NCI-H345 treated with DMSO at 0.1 percent for 48 hours (cell line): ENCODE measurements around the gene OOSP4B.
"Not testable (repeated sequence)": the region's sequence is repeated elsewhere in the genome, so short reads cannot be mapped to it uniquely, and the experiment has no call there.

Experiments used
- DNase-seq: peaks from one replicate; lab custom pipeline; 2025; ENCODE audit not compliant: unreplicated experiment; lab: John Stamatoyannopoulos, UW

Gene OOSP4B

DNA sequence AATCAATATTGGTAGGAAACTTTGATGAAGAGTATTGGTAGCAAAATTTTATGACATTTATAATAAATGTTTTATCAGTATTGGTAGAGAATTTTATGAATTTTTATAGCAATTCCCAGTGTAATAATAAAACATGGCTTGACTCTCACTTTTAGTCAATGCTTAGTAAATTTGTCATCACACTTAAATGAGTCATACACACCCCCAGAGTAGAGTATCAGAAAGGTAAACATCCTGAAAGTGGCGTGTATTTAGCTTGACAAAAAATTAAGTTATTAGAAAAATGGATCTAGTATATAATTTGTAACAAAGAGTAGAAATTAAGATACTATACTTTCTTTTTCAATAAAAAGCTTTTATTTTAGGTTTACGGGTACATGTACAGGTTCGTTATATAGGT, 42.1 kb downstream of the OOSP4B start:
- DNase-seq = no peak

DNA sequence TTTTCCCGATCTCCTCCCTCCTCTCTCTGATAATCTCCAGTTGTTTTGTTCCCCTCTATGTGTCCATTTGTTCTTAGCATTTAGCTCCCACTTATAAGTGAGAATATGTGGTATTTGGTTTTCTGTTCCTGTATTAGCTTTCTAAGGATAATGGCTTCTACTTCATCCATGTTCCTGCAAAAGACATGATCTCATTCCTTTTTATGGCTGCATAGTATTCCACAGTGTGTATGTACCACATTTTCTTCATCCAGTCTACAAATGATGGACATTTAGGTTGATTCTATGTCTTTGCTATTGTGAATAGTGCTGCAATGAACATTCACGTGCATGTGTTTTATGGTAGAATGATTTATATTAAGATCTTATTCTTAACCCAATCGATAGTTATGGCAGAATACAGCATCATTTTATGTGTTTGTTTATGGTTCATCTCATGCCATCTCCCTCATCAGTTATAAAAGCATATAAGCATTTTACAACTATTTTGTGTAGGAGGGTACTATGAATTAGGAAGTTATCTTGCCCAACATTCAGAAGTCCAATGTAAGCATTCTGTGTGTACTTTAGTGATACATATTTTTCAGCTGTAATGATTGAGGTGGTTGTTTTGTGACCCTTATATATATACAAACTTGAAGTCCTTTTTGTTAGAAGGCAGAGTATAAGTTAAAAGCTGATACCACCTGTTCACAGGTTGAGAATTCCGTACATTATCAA, 42.7 kb downstream of the OOSP4B start:
- DNase-seq = no peak

DNA sequence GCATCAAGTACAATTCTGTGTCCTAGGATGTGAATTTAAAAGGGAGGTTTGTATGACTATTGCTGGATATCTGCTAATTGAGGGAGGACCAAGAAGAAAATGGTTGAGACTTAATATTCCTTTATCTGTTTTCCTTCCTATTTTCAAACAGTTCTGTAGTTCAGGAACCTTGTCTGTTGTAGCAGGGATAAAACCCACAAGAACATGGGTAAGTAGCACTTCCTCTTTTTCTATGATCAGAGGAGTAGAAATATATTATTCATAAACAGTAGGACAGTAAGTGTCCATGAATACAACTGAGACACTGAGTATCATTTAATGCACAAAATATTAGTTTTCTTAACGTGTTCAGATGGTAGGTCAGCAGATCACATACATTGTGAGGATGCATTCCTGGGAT, 47.1 kb downstream of the OOSP4B start:
- DNase-seq = no peak

DNA sequence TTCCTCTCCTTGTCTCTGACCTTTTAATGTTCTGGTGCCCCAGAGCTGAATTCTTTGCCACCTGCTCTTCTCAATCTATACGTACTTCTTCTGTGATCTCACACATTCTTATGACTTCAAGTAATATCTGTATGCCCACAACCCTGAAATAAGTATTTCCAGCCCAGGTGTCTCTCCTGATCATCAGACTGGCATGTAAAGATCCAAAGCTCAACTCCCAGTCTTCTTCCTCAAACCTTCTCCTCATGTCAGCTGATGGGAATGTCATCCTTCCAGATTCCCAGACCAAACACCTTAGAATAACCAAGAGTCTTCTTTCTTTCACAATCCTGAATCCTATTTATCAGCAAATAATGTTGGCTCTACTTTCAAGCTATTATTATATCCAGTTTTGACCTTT, 48.8 kb downstream of the OOSP4B start:
- DNase-seq = no peak

DNA sequence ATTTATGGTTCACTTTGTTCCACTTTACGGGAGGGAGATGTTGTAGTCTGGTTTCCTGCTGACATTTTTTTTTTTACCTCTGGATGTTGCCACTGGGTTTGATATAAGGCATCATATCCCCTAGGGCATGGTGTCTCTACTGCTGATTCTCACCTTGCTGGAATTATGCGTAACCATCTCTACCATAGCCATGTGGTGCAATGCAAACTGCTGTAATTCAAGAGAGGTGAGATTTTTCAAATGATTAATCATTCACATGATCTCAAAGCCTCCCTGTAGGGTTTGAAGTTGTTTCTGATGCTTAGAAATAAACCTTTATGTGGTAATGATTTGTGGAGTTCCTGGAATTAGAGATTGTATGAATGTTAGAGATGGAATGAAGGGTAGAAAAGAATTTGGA, 52.5 kb downstream of the OOSP4B start:
- no peak for DNase-seq

DNA sequence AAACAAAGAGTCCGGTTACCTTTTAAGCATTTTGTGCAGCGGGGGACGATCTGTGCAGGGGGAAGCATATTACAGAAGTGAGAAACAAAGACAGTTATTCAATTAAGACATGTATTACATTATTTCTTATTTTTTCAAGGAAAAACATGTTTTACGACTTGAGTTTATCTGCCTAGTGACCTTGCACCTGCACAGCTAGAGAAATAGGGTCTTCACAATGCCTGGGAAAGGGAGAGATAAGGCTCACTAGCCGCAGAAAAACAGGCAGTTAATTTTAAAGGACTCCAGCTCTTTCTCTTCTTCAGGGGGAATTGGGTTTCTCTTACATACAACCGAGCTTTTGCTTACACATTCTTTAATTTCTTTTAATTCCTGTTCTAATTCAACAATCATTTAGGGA, 54.7 kb downstream of the OOSP4B start:
- not testable (repeated sequence) for DNase-seq

DNA sequence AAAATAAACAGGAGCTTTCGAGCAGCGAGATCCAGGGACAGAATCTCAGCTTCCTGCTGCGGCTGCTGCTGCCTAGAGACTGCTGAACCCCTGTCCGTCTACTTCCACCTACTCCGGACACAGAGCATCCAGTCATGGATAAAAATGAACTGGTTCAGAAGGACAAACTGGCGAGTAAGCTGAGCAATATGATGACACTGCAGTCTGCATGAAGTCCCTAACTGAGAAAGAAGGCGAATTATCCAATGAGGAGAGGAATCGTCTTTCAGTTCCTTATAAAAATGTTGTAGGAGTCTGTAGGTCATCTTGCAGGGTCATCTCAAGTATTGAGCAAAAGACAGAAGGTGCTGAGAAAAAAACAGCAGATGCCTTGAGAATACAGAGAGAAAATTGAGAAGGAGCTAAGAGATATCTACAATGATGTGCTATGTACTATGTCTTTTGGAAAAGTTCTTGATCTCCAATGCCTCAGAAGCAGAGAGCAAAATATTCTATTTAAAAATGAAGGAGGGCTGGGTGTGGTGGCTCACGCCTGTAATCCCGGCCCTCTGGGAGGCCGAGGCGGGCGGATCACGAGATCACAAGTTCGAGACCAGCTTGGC, 60.3 kb downstream of the OOSP4B start:
- no peak for DNase-seq

DNA sequence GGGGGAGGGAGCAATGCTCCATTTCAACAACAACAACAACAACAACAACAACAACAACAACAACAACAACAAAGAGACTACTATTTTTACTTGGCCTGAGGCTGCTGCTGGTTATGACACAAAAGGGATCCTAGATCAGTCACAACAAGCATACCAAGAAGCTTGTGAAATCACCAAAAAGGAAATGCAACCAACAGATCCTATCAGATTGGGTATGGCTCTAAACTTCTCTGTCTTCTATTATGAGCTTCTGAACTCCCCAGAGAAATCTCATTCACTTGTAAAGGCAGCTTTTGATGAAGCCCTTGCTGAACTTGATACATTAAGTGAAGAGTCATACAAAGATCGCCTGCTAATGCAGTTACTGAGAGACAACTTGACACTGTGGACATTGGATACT, 61.0 kb downstream of the OOSP4B start:
- DNase-seq = no peak

DNA sequence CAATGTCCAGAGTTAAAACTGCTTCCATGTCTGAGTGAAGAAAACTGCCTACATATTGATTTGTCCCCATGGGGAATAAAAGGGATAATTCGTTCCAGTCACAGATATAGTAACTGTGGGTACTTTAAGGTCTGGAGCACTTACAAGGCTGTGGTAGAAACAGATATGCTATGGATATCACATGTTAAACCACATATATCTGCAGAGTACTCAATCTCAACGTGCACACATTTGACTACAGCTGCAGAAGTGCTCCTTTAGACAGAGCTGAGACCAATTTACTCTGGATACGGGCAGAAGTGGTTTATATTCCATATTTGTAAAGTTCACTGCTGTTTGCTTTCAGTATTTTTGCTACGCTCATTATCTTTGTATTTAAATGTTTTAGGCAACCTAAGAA, 61.8 kb downstream of the OOSP4B start:
- DNase-seq = no peak

DNA sequence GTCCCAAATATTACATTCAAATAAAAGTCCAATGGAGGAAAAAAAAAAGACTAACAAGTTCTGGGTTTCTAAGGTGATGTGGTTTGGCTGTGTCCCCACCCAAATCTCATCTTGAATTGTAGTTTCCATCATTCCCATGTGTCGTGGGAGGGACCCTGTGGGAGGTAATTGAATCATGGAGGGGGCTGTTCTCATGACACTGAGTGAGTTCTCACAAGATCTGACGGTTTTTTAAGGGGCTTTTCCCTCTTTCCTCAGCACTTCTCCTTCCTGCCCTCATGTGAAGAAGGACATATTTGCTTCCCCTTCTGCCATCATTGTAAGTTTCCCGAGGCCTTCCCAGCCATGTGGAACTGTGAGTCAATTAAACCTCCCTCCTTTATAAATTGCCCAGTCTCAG, 63.6 kb downstream of the OOSP4B start:
- no peak for DNase-seq
